Astrocyte (in vitro differentiated cells and primary cell): ENCODE measurements around the gene C10orf67. TPM values are rescaled to one million over a fixed set of nuclear protein-coding genes. Genes with fewer than 3 reads are reported as not detected.

Experiments used
- DNase-seq: peaks from one replicate; pipeline ENCODE4 v3.0.0-alpha.2; 2010; ENCODE audit warnings: low read depth
- FAIRE-seq: peaks from 2 replicates; lab custom pipeline; 2011; peaks lifted over from hg19 to GRCh38; lab: Jason Lieb, UNC
- H2AFZ ChIP-seq: 2 replicates; pipeline ENCODE4 v1.6.0; 2012; ENCODE audit warnings: low read depth, low read length, inconsistent platforms
- H3K27ac ChIP-seq: 2 replicates; pipeline ENCODE4 v1.5.1; 2011; ENCODE audit warnings: low read depth, low read length, inconsistent platforms
- H3K27me3 ChIP-seq: 2 replicates; pipeline ENCODE4 v1.6.0; 2011; ENCODE audit warnings: low read length, inconsistent platforms; ENCODE audit not compliant: insufficient read depth
- H3K36me3 ChIP-seq: 2 replicates; pipeline ENCODE4 v1.5.1; 2011; ENCODE audit warnings: low read length, inconsistent platforms; ENCODE audit not compliant: insufficient read depth
- H3K4me1 ChIP-seq: 2 replicates; pipeline ENCODE4 v1.5.1; 2011; ENCODE audit warnings: low read length, inconsistent platforms; ENCODE audit not compliant: insufficient read depth
- H3K4me2 ChIP-seq: 2 replicates; pipeline ENCODE4 v1.6.0; 2012; ENCODE audit warnings: low read length, inconsistent platforms
- H3K4me3 ChIP-seq: 2 replicates; pipeline ENCODE4 v1.5.1; 2011; ENCODE audit warnings: low read depth, mild to moderate bottlenecking, low read length, inconsistent platforms; ENCODE audit not compliant: insufficient read depth
- H3K79me2 ChIP-seq: 2 replicates; pipeline ENCODE4 v1.6.0; 2012; ENCODE audit warnings: mild to moderate bottlenecking, low read length, inconsistent platforms; ENCODE audit not compliant: insufficient read depth
- H3K9ac ChIP-seq: 2 replicates; pipeline ENCODE4 v1.6.0; 2012; ENCODE audit warnings: mild to moderate bottlenecking, low read length, inconsistent platforms
- H3K9me3 ChIP-seq: 2 replicates; pipeline ENCODE4 v1.5.1; 2012; ENCODE audit warnings: low read depth, mild to moderate bottlenecking, low read length, inconsistent platforms; ENCODE audit not compliant: insufficient read depth
- H4K20me1 ChIP-seq: 2 replicates; pipeline ENCODE4 v1.6.0; 2012; ENCODE audit warnings: low read length, inconsistent platforms; ENCODE audit not compliant: insufficient read depth
- H3K27ac Mint-ChIP-seq: one replicate; pipeline ENCODE4 v1.8.0; 2021; ENCODE audit warnings: mild to moderate bottlenecking, mixed read lengths; ENCODE audit not compliant: unreplicated experiment
- H3K27me3 Mint-ChIP-seq: one replicate; pipeline ENCODE4 v1.8.0; 2021; ENCODE audit warnings: low read depth, mixed read lengths; ENCODE audit not compliant: unreplicated experiment
- H3K36me3 Mint-ChIP-seq: one replicate; pipeline ENCODE4 v1.8.0; 2021; ENCODE audit warnings: low read depth, mixed read lengths; ENCODE audit not compliant: unreplicated experiment
- H3K4me1 Mint-ChIP-seq: one replicate; pipeline ENCODE4 v1.8.0; 2021; ENCODE audit warnings: low read depth, mixed read lengths; ENCODE audit not compliant: unreplicated experiment
- H3K4me3 Mint-ChIP-seq: one replicate; pipeline ENCODE4 v1.8.0; 2021; ENCODE audit warnings: mild to moderate bottlenecking, moderate library complexity, mixed read lengths; ENCODE audit not compliant: unreplicated experiment
- H3K9me3 Mint-ChIP-seq: one replicate; pipeline ENCODE4 v1.8.0; 2021; ENCODE audit warnings: mild to moderate bottlenecking, mixed read lengths; ENCODE audit not compliant: unreplicated experiment
- CTCF ChIP-seq: IDR thresholded peaks from 2 replicates; pipeline ENCODE4 v1.5.1; 2011; ENCODE audit warnings: low read depth, mild to moderate bottlenecking, inconsistent platforms, low read length, moderate library complexity; ENCODE audit not compliant: insufficient read depth
- EZH2 ChIP-seq: IDR thresholded peaks from 2 replicates; pipeline ENCODE4 v1.6.1; 2012; ENCODE audit warnings: mild to moderate bottlenecking, low read length, inconsistent platforms; ENCODE audit not compliant: insufficient read depth
- total RNA-seq: library from RNA; stranded (reverse); gene quantifications from 2 replicates; pipeline ENCODE4 v1.2.1, GENCODE V29; 2021

Gene C10orf67
- total RNA-seq, 1 donor from 2014 or later, result 0.27 TPM

- DNase-seq, result no peak
- Mint-ChIP-seq H3K4me3 (no peak overlapping the region), H3K9me3 (peaks cover 4% of the 10 kb centered on the region), H3K4me1 (no peaks in the 10 kb centered on the region), H3K36me3 (no peaks in the 10 kb centered on the region), H3K27ac (no peak overlapping the region), H3K27me3 (peaks cover 70% of the 10 kb centered on the region)
- H3K4me2 ChIP-seq, result no peak overlapping the region
- H3K36me3 ChIP-seq, result no peaks in the 10 kb centered on the region
- H2AFZ ChIP-seq, result no peak overlapping the region
- peaks cover 38% of the 10 kb centered on the region for H3K27me3 ChIP-seq
- no peak for FAIRE-seq
- H3K9me3 ChIP-seq, result no peaks in the 10 kb centered on the region
- no peaks in the 10 kb centered on the region for H4K20me1 ChIP-seq
- H3K27ac ChIP-seq, result no peak overlapping the region
- no peak overlapping the region for H3K4me3 ChIP-seq
- H3K79me2 ChIP-seq, result no peaks in the 10 kb centered on the region
- H3K9ac ChIP-seq, result no peak overlapping the region
- TF ChIP-seq CTCF, result no peak
- TF ChIP-seq EZH2, result no peak
- no peaks in the 10 kb centered on the region for H3K4me1 ChIP-seq
Measured at GRCh38 chr10:23203369-23204325, 140.9 kb downstream of the C10orf67 start.

GRCh38 chr10:23202779-23203178 lies 141.8 kb downstream of the C10orf67 start:
- H3K4me2 ChIP-seq, result no peak overlapping the region
- H2AFZ ChIP-seq, result no peak overlapping the region
- H3K27ac Mint-ChIP-seq, result no peak overlapping the region
- H3K36me3 ChIP-seq, result no peaks in the 10 kb centered on the region
- no peak overlapping the region for H3K27ac ChIP-seq
- no peaks in the 10 kb centered on the region for H3K4me1 Mint-ChIP-seq
- TF ChIP-seq EZH2 (no peak), CTCF (no peak)
- H3K9ac ChIP-seq, result no peak overlapping the region
- H3K27me3 Mint-ChIP-seq, result peaks cover 75% of the 10 kb centered on the region
- H3K4me3 ChIP-seq, result no peak overlapping the region
- H3K9me3 Mint-ChIP-seq, result peaks cover 4% of the 10 kb centered on the region
- no peak for FAIRE-seq
- no peaks in the 10 kb centered on the region for H3K4me1 ChIP-seq
- peaks cover 45% of the 10 kb centered on the region for H3K27me3 ChIP-seq
- no peak for DNase-seq
- no peaks in the 10 kb centered on the region for H4K20me1 ChIP-seq
- no peaks in the 10 kb centered on the region for H3K79me2 ChIP-seq
- H3K4me3 Mint-ChIP-seq, result no peak overlapping the region
- H3K9me3 ChIP-seq, result no peaks in the 10 kb centered on the region
- H3K36me3 Mint-ChIP-seq, result no peaks in the 10 kb centered on the region

GRCh38 chr10:23201837-23202236 lies 142.8 kb downstream of the C10orf67 start:
- Histone ChIP-seq H3K27me3 (peaks cover 51% of the 10 kb centered on the region), H3K9me3 (no peaks in the 10 kb centered on the region), H3K4me1 (no peaks in the 10 kb centered on the region), H3K4me2 (no peak overlapping the region), H3K79me2 (no peaks in the 10 kb centered on the region), H3K4me3 (no peak overlapping the region), H3K9ac (no peak overlapping the region), H3K27ac (no peak overlapping the region), H4K20me1 (no peaks in the 10 kb centered on the region), H2AFZ (no peak overlapping the region), H3K36me3 (no peaks in the 10 kb centered on the region)
- no peaks in the 10 kb centered on the region for H3K4me1 Mint-ChIP-seq
- DNase-seq (no peak), FAIRE-seq (no peak)
- H3K27ac Mint-ChIP-seq, result no peak overlapping the region
- H3K9me3 Mint-ChIP-seq, result peaks cover 4% of the 10 kb centered on the region
- no peak for TF ChIP-seq EZH2
- no peak for TF ChIP-seq CTCF
- no peaks in the 10 kb centered on the region for H3K36me3 Mint-ChIP-seq
- peaks cover 78% of the 10 kb centered on the region for H3K27me3 Mint-ChIP-seq
- no peak overlapping the region for H3K4me3 Mint-ChIP-seq
